Stimulated activated CD4-positive, alpha-beta T cell treated with anti-CD3 and anti-CD28 coated beads, TNF-alpha, amount 100 ng/mL, for 24 hours (primary cell): ENCODE results near the gene P4HTM.

Experiments used
- DNase-seq, 3 experiments: peaks; one replicate each; pipeline ENCODE4 v3.0.0-alpha.2; 2020; ENCODE audit warnings: low read depth in 3 of 3

Gene P4HTM, protein sequence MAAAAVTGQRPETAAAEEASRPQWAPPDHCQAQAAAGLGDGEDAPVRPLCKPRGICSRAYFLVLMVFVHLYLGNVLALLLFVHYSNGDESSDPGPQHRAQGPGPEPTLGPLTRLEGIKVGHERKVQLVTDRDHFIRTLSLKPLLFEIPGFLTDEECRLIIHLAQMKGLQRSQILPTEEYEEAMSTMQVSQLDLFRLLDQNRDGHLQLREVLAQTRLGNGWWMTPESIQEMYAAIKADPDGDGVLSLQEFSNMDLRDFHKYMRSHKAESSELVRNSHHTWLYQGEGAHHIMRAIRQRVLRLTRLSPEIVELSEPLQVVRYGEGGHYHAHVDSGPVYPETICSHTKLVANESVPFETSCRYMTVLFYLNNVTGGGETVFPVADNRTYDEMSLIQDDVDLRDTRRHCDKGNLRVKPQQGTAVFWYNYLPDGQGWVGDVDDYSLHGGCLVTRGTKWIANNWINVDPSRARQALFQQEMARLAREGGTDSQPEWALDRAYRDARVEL

DNA sequence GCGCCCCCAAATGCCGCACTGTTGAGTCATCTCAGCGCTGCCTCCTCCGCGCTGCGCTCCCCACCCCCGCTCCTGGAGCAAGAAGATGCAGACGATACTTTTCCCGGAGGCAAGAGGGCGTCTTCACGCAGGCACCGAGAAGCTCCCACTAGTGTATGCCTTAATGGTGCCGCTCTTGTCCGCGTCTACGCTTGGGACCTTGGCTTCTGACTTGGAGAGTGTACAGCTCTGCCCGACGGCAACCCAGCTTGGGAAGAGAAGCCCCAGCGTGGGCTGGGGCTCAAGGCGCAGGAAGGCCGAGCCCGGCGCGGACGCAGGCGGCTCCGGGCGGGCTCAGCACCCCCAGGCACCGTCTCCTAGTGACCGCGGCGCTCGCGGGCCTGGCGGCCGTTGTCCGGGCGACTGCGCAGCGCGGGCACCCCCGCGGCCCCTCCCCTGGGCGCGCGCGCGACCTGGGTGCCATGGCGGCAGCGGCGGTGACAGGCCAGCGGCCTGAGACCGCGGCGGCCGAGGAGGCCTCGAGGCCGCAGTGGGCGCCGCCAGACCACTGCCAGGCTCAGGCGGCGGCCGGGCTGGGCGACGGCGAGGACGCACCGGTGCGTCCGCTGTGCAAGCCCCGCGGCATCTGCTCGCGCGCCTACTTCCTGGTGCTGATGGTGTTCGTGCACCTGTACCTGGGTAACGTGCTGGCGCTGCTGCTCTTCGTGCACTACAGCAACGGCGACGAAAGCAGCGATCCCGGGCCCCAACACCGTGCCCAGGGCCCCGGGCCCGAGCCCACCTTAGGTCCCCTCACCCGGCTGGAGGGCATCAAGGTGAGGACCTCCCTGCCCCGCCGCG lies at the start of gene P4HTM:
TSS of gene P4HTM (plus strand) at position 446 of the 840 bp plus-strand sequence. CDS start at position 462, 16 bp downstream.
- peak; percentile 61 to 85 (median 61) for DNase-seq

DNA sequence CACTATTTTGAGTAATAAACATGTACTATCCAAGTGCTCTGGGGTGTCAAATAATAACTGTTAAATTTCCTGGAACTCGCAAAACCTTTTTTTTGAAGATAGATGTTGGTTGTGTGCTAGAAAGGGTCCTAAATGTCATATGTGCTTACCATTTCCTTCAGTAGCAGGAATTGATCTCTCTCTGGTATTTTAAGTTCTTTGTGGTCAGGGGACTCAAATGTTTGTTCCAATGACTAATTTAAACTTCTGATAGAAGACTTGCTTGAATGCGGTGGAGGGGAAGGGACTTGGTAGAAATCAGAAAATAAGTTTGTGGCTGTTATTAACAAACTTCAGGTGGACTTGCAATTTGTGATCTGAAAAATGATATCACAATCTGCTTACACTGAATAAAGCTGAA lies 44.6 kb upstream of the P4HTM start:
- DNase-seq = no peak

DNA sequence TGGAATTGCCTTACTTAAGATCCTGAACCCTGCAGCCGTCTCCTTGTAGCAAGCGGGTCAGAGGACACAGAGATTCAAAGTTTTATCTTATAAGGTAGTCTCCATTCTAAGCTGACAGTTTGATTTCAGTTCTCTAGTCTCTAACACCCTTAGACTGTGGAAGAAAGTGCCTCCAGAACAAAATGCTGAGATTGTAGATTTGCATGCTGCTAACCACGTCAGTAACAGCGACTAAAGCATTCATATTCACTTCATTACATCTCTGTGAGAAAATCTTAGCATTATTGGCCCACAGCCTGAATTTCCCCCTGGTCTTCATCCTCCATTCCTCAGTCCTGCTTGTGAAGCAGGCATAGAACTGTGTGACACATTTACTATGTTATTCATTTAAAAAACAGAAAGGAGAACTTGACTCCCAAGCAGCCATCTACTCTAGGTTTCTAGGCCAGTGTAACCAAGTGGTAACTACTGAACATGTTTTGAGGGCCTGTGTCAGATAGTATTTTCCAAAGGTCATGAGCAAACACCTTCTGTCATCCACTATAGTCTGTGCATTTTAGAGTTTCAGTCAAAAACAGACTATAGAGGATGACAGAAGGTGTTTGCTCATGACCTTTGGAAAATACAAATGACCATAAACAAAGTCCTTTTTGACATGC lies 44.0 kb upstream of the P4HTM start:
- DNase-seq = no peak

DNA sequence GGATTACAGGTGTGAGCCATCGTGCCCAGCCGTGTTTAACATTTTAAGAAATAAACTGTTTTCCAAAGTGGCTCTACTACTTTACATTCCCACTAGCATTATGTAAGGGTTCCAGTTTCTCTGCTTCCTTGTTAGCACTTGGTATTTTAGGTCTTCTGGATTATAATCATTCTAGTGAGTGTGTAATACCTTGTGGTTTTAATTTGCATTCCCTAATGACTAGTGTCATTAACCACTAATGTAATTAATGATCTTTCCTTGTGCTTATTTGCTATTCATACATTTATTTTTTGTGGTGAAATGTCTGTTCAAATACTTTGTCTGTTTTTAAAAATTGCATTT lies 40.7 kb upstream of the P4HTM start:
- no peak for DNase-seq

DNA sequence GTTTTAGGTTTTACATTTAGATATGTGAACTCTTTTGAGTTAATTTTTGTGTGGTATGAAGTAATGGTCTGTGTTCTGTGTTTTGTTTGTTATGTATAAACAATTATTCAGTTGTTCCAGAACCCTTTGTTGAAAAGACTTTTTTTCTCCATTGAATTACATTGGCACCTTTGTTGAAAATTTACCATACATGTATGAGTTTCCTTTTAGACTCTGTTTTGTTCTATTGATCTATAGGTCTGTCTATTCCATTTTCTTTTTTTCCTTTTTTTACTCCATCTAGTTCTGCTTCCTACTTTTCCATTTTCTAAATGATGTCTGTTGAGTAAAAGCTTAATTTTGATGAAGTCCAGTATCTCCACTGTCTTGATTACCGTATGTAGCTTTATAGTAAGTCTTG lies 40.0 kb upstream of the P4HTM start:
- no peak for DNase-seq

DNA sequence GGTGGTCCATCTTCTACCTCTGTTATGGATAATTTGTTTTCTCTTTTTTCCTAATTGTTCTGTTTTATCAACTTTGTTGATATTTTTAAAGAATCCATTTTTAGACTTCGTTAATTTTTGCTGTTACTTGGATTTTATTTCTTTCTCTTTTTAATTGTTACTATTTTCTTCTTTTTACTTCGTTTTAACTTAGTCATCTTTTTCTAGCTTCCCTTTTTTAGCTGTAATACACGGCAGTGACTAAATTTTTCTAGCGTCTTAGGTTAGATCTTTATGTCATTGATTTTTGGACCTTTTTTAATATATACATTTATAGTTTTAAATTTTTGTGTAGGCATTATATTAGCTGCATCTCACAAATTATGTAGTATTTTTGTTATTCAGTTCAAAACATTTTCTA lies 38.3 kb upstream of the P4HTM start:
- DNase-seq = no peak

DNA sequence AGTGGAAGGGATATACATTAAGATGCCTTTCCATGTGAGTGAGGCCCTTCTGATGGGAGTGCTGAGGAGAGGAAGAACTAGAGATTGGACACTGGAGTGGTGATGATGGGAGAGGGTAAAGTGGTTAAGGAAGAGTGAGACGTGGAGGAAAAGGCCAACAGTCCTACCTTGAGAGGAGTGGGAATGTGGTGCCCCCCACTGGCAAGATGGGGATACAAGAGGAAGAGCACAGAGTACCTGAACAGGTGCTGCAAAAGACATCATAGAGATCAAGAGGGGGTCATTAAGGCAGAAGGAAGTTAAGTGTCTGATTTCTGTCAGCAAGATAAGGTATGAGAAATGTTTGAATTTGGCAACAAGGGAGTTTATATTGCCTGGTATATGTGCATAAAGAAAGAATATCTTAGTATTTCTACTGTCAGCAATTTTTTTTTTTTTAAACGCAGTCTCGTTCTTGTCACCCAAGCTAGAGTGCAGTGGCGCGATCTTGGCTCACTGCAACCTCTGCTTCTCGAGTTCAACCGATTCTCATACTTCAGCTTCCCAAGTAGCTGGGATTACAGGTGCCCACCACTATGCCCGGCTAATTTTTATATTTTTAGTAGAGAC lies 37.4 kb upstream of the P4HTM start:
- peak; percentile 6 to 31 (median 17) for DNase-seq

DNA sequence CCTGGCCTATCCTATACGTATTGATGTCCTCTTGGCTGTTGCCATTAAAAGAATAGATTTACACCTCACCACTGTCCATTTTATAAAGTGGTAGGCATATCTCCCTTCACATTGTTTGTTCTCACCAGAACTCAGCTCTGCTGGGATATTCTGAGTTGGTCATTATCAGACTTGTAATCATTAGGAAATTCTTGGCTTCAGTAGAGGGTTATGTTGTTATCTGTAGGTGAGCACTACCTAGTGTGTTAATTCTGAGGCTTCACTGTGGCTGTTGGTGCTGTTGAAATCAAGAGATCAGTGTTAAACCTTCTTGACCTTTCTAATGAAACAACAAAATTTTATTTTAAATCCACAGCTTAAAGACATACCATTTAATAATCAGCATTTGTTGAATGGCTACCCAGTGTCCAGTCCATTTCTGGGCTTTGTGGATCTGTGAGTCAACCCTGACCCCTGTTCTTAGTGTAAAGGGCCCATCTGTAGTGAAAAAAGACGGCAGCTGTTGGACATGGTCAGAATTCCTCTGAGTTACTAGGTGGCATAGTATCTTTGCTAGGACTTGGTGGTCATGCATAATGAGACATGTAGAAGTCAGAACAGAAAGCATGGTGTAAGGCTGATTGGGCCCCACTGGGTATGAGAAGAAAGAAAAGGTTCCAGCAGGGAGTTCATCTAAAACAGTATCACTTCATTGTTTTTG lies 32.9 kb upstream of the P4HTM start:
- no peak for DNase-seq

DNA sequence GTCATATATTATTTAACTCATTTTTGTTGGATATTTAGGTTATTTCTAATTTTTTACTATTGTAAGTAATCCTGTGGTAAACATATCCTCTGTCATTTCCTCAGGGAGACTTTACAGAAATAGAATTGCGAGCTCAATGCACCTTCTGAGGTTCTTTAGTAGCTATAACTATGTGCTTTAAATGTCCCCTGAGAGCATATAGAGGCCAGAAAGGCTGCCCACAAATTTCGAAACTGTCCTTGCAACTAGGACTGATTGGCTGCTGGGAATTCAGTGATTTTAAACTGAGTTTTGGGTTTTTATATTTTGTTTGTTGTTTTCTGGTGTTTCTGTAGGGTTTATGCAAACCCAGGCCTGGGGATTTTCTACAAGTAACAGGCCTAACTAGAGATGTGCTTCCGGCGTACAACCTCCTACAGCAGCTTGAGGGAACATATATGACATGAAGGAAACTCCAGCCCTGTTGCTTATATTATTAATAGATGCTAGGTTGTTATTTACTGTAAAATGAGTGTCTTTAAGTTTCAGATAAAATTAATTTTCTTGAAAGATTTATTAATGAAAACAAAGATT lies 29.1 kb upstream of the P4HTM start:
- no peak for DNase-seq

DNA sequence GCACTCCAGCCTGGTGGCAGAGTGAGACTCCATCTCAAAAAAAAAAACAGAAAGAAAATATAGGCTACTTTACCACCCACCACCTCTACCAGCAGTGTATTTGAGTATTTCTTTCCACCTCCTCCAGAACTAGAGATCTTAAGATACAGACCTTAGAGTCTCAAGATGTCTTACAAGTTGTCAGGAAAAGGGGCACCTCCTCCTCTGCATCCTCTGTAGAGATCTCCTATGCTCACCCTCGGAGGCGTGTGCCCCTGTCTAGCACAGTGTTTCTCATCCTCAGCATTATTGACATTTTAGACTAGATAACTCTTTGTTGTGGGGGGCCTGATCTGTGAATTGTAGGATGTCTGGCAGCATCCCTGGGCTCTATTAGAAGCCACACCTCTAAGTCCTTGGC lies 27.7 kb upstream of the P4HTM start:
- no peak for DNase-seq

DNA sequence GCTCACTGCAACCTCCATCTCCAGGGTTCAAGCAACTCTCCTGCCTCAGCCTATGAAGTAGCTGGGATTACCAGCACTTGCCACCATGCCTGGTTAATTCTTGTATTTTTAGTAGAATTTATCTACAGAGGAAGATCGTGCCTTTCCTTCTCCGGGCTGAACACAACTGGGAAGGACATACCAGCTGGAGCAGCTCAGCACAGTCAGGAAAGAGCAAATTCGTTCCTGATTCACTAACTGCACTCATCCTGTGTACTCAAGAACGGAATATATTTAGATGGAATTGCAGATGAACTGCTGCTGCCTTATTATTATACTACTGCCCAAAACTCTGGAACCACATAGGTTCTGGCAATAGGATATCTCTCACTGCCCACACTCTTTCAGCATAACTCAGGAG lies 27.1 kb upstream of the P4HTM start:
- DNase-seq = no peak

DNA sequence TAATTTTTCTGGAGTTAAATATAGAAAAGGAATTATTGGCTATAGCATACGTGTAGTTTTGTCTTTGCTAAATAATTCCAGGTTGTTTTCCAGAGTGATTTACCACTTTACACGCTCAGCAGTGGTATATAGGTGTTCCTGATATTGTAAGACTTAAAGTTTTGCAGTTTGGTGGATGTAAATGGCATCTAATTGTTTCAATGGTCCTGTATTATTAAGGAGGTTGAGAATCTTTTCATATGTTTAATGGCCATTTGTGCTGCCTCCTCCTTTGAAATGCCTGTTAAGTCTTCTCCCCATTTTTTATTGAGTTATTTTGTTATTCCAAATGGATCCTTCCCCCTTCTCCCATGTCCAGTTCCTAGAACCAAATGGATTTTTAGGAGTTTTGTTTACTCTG lies 26.4 kb upstream of the P4HTM start:
- DNase-seq = no peak

DNA sequence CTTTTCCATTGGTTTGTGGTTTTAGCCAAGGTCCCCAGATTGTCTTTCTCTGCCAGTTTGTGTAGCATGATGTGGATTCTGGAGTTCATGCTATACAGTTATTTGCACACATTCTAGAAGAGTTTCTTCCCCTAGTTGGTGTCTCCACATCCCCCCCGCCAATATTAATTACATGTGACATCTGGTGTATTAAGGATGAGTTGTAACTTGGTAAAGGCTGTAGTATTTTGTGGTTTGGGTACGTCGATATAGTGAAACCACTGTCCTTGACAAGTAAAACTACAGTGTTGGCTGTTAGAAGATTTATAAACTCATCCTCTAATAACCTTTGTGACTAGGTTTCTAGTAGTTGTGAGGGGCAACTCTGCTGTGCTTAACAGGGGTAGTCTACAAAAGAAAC lies 23.7 kb upstream of the P4HTM start:
- DNase-seq = no peak

DNA sequence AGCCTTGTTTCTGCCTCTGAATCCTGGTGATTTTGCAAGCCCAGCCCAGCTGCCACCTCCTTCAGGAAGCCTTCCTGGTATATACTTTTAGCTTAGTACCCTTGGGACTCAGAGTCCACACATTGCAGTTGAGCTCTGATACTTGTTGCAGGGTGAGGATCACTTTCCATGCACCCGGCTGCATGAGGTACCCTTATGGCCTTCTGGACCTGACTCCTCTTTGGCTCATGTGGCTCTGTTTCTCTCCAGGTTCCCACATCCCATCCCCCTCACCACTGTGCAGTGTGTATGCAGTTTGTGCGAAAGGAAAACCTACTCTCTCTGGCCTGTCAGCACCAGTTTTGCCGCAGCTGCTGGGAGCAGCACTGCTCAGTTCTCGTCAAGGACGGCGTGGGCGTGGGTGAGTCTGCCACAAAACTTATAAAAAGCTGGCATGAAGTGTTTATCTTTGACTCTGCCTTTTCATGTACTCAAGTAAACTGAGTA lies 23.1 kb upstream of the P4HTM start:
- peak in 1 of 3 experiments; percentile 32 for DNase-seq

DNA sequence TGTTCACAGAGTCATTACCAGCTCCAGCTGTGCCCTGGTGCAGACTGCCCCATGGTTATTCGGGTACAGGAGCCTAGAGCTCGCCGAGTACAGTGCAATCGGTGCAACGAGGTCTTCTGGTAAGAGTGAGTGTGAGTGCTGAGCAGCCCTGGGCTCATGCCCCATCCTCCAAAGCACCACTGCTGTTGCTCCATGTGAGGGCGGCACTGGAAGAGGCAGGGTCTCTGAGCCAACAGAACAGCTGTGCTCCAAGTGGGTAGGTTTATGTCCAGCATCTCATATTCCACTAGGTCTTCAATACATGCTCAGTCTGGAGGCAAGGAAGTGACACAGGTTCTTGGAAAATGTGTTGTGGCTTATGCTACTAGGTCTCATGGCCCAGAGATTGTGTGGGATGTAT lies 19.5 kb upstream of the P4HTM start:
- DNase-seq = no peak

DNA sequence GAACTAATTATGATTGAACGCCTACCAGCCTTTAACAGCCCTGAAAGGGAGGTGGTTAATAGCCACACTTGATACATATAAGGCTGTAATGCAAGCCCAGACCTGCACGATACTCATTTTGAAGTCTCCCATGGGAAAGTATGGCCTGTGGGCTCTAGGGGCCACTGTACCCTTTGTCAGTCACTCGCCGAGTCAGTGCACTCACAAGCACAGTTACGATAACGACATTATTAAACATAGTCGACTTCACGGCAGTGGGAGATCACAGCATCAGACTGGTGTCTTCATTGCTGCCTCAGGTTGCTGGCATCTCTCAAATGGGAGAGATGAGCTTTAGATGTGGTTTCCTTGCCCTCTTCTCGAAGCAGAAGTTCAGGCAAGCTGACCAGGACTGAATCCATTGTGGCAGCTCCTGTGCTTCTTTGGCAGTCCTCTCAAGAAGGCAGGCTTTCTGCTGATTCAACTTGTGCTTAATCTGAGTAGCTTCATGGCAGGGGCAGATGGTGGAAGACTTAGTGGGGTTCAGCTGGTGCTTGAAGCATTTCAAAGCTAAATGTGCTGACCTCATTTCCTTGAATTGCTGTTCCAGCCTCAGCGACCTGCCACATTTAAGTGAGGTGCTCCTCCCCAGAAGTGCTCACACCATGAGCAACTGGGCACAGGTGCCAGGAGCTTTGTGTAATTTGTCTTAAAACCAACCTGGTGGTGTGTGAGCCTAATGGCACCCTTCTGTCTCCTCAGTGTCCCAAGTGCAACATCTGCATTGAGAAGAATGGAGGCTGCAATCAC lies 15.8 kb upstream of the P4HTM start:
- DNase-seq = no peak

DNA sequence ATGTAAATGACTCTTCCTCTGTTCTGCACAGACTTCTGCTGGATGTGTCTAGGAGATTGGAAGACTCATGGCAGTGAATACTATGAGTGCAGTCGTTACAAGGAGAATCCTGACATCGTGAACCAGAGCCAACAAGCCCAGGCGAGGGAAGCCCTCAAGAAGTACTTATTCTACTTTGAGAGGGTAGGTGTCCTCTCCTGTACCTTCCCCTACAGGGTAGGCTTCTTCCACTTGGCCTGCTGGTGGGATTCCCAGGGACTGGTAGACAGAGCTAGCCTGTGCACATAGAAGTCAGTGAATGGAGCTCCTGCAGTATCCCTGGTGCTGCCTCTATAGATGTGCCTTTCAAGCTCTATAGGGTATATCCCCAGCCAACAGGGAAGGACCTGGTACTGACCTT lies 10.6 kb upstream of the P4HTM start:
- no peak for DNase-seq

DNA sequence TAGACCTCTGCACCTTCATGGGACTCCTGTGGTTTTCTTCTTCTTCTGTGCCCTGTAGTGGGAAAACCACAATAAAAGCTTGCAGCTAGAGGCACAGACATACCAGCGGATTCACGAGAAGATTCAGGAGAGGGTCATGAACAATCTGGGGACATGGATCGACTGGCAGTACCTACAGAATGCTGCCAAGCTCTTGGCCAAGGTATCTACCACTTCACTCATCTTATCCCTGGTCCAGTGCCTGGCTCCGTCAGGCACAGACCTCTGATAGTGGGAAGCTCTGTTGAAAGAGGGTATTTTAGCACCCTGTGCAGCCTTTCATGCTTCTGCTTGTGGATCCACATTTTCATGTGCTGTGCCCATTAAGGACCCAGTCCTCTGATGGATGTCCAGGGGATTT lies 9.7 kb upstream of the P4HTM start:
- no peak for DNase-seq

DNA sequence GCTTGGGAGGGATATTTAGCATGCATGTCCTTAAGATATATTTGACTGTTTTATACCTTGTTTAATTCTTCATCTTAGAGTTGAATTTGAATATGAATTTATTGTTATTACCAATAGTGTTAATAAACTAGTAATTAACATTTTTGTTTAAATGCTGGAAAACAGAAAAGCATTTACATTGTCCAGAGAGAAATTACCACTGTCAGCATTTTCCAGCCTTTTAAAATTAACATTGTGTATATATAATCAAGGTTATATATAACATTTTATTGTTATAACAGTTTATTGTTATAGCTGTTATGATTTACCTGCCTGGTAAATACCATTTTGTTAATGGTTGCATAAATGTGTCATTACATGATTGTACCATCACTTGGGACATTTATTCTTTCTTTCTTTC lies 8.0 kb upstream of the P4HTM start:
- DNase-seq = no peak

DNA sequence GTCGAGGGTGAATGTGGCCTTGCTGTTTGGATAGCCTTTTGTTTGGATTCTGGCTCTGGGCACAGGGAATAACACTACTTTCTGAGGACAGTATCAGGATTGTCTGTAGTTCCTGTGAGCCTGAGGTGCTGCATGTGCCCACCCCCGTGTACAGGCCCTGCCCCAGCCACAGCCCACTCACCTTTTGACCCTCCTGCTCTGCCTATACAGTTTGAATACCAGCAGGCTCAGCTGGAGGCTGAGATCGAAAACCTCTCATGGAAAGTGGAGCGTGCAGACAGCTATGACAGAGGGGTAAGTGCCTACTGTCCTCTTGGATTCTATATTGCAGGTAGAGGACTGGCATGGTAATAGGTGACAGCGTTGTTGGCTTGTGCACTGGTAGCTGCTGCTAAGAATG lies 7.4 kb upstream of the P4HTM start:
- DNase-seq = no peak
